Colonic mucosa (tissue), 4 donors: ENCODE measurements around the gene NLRC3. TPM values are rescaled to one million over a fixed set of nuclear protein-coding genes. Genes with fewer than 3 reads are reported as not detected.

Experiments used
- DNase-seq: peaks from one replicate; pipeline ENCODE4 v3.0.0-alpha.2; 2020
- H3K27ac ChIP-seq: fragments of 200-600 bp; one replicate; pipeline ENCODE4 v1.8.0; 2021
- H3K27me3 ChIP-seq: fragments of 200-600 bp; one replicate; pipeline ENCODE4 v1.8.0; 2021
- H3K36me3 ChIP-seq: fragments of 200-600 bp; one replicate; pipeline ENCODE4 v1.8.0; 2021
- H3K4me1 ChIP-seq: fragments of 200-600 bp; one replicate; pipeline ENCODE4 v1.8.0; 2021; ENCODE audit warnings: mild to moderate bottlenecking
- H3K4me3 ChIP-seq: fragments of 200-600 bp; one replicate; pipeline ENCODE4 v1.8.0; 2021
- H3K9ac ChIP-seq, 2 donors: one replicate each; pipeline ENCODE4 v1.7.0; 2013; ENCODE audit warnings: control low read depth in 2 of 2, low read depth in 2 of 2, low read length in 2 of 2
- H3K9me3 ChIP-seq: fragments of 200-600 bp; one replicate; pipeline ENCODE4 v1.8.0; 2021
- CTCF ChIP-seq: fragments of 200-600 bp; IDR thresholded peaks from one replicate; pipeline ENCODE4 v1.8.0; 2022; ENCODE audit warnings: antibody characterized with exemption, mild to moderate bottlenecking
- intact Hi-C: fragments of 100-400 bp; cut with DNase I; formaldehyde crosslinking; loops from one replicate; pipeline ENCODE4 v1.14.1; 2022
- total RNA-seq, 2 donors: library from RNA; stranded (reverse); fragmentation: NEBNext Ultra II Directional in 1 of 2; extraction: Animal tissue kit (Norgen Biotek cat#: 25700) in 1 of 2; gene quantifications; one replicate each; pipeline ENCODE4 v1.2.1, GENCODE V29; 2021
- donor health status: healthy.
- donor health status: DM: no; HTN: no; CAD: no.
- donor health status: DM: no; HTN: no; CAD: no.

NLRC3 gene
- total RNA-seq, 2 donors from 2014 or later, result 0.93 to 2.0 TPM

GRCh38 chr16:3534126-3534525, 43.1 kb downstream of the NLRC3 start:
- no peak for TF ChIP-seq CTCF
- H3K9ac ChIP-seq, result no peak overlapping the region
- no peaks in the 10 kb centered on the region for H3K36me3 ChIP-seq
- no peaks in the 10 kb centered on the region for H3K27me3 ChIP-seq
- H3K9me3 ChIP-seq, result no peaks in the 10 kb centered on the region
- H3K4me3 ChIP-seq, result no peak overlapping the region
- no peak overlapping the region for H3K27ac ChIP-seq
- no peaks in the 10 kb centered on the region for H3K4me1 ChIP-seq
- no peak for DNase-seq
- intact Hi-C loops, result no loop called here

GRCh38 chr16:3532741-3533140, 44.5 kb downstream of the NLRC3 start:
- H3K4me1 ChIP-seq, result no peaks in the 10 kb centered on the region
- H3K36me3 ChIP-seq, result no peaks in the 10 kb centered on the region
- DNase-seq, result no peak
- no peaks in the 10 kb centered on the region for H3K9me3 ChIP-seq
- H3K9ac ChIP-seq, result no peak overlapping the region
- intact Hi-C loops, result no loop called here
- H3K27me3 ChIP-seq, result no peaks in the 10 kb centered on the region
- H3K27ac ChIP-seq, result no peak overlapping the region
- H3K4me3 ChIP-seq, result no peak overlapping the region
- TF ChIP-seq CTCF, result no peak

GRCh38 chr16:3530371-3530914, 46.8 kb downstream of the NLRC3 start:
- Histone ChIP-seq H3K9me3 (no peaks in the 10 kb centered on the region), H3K4me1 (no peaks in the 10 kb centered on the region), H3K27ac (no peak overlapping the region), H3K36me3 (no peaks in the 10 kb centered on the region), H3K27me3 (no peaks in the 10 kb centered on the region), H3K4me3 (no peak overlapping the region), H3K9ac (no peak overlapping the region)
- intact Hi-C loops, result no loop called here
- no peak for DNase-seq
- no peak for TF ChIP-seq CTCF

- no peaks in the 10 kb centered on the region for H3K36me3 ChIP-seq
- H3K4me3 ChIP-seq, result no peak overlapping the region
- no peak overlapping the region for H3K9ac ChIP-seq
- no peaks in the 10 kb centered on the region for H3K9me3 ChIP-seq
- DNase-seq, result no peak
- H3K27me3 ChIP-seq, result no peaks in the 10 kb centered on the region
- TF ChIP-seq CTCF, result no peak
- no peak overlapping the region for H3K27ac ChIP-seq
- intact Hi-C loops, result no loop called here
- no peaks in the 10 kb centered on the region for H3K4me1 ChIP-seq
Observed at GRCh38 chr16:3529175-3529574, 48.0 kb downstream of the NLRC3 start.

GRCh38 chr16:3528406-3528805, 48.8 kb downstream of the NLRC3 start:
- Histone ChIP-seq H3K9ac (no peak overlapping the region), H3K36me3 (no peaks in the 10 kb centered on the region), H3K27me3 (no peaks in the 10 kb centered on the region), H3K4me1 (no peaks in the 10 kb centered on the region), H3K27ac (no peak overlapping the region), H3K9me3 (no peaks in the 10 kb centered on the region), H3K4me3 (no peak overlapping the region)
- intact Hi-C loops, result no loop called here
- TF ChIP-seq CTCF, result no peak
- DNase-seq, result no peak
